GM18520 (cell line): ENCODE data around the gene MED20.
"Not testable (repeated sequence)": the region's sequence is repeated elsewhere in the genome, so short reads cannot be mapped to it uniquely, and the experiment has no call there.

ENCODE experiments used
- ATAC-seq: cut with Tn5 transposase; IDR thresholded peaks from one replicate; pipeline ENCODE4 v1.9.1; 2021; ENCODE audit not compliant: unreplicated experiment

MED20 gene

GRCh38 chr6:41920921-41921711, at the start of gene MED20, which contains the start of gene BYSL:
MED20 (minus strand) TSS chr6:41921139; CDS start chr6:41921018, 121 bp downstream.
BYSL (plus strand) TSS chr6:41921499; CDS start chr6:41921563, 64 bp downstream.
- ATAC-seq, result peak; percentile 84

GRCh38 chr6:41970436-41970846, 49.5 kb upstream of the MED20 start:
- no peak for ATAC-seq

GRCh38 chr6:41967312-41968287, 46.7 kb upstream of the MED20 start:
- ATAC-seq, result no peak

GRCh38 chr6:41966961-41967311, 46.0 kb upstream of the MED20 start:
- no peak for ATAC-seq

GRCh38 chr6:41966214-41966920, 45.4 kb upstream of the MED20 start:
- no peak for ATAC-seq

- no peak for ATAC-seq
These were observed 44.7 kb upstream of the MED20 start for GRCh38 chr6:41965429-41966213.

GRCh38 chr6:41964201-41964887, 43.4 kb upstream of the MED20 start:
- no peak for ATAC-seq

GRCh38 chr6:41963371-41963770, 42.4 kb upstream of the MED20 start:
- no peak for ATAC-seq

GRCh38 chr6:41960028-41960427, 39.1 kb upstream of the MED20 start:
- ATAC-seq, result no peak

- no peak for ATAC-seq
These were observed 37.3 kb upstream of the MED20 start for GRCh38 chr6:41958022-41958856.

- no peak for ATAC-seq
These were observed 36.2 kb upstream of the MED20 start for GRCh38 chr6:41957117-41957516.

GRCh38 chr6:41955412-41955811, 34.5 kb upstream of the MED20 start:
- ATAC-seq, result no peak

- no peak for ATAC-seq
These were observed 33.7 kb upstream of the MED20 start for GRCh38 chr6:41954668-41955067.

GRCh38 chr6:41947581-41948220, 26.8 kb upstream of the MED20 start:
- ATAC-seq, result no peak

GRCh38 chr6:41943456-41943855, 22.5 kb upstream of the MED20 start:
- ATAC-seq, result no peak

- ATAC-seq, result not testable (repeated sequence)
These were observed 21.9 kb upstream of the MED20 start for GRCh38 chr6:41942882-41943281.

GRCh38 chr6:41942067-41942851, 21.3 kb upstream of the MED20 start:
- ATAC-seq, result no peak
